Astrocyte (in vitro differentiated cells and primary cell): ENCODE data around the gene USP47.

Experiments used
- CTCF ChIP-seq: IDR thresholded peaks from 2 replicates; pipeline ENCODE4 v1.5.1; 2011; ENCODE audit warnings: low read depth, mild to moderate bottlenecking, inconsistent platforms, low read length, moderate library complexity; ENCODE audit not compliant: insufficient read depth
- EZH2 ChIP-seq: IDR thresholded peaks from 2 replicates; pipeline ENCODE4 v1.6.1; 2012; ENCODE audit warnings: mild to moderate bottlenecking, low read length, inconsistent platforms; ENCODE audit not compliant: insufficient read depth

GRCh38 chr11:11805228-11805627, 36.5 kb upstream of the USP47 start:
- no peak for TF ChIP-seq CTCF
- no peak for TF ChIP-seq EZH2
